T follicular helper cell (primary cell): ENCODE results near the gene CPXM2.

Experiments used
- DNase-seq: peaks from one replicate; pipeline ENCODE4 v3.0.0-alpha.2; 2020; ENCODE audit warnings: low read depth

CPXM2 gene

GRCh38 chr10:123904834-123905409, 13.3 kb upstream of the CPXM2 start:
- no peak for DNase-seq

DNA sequence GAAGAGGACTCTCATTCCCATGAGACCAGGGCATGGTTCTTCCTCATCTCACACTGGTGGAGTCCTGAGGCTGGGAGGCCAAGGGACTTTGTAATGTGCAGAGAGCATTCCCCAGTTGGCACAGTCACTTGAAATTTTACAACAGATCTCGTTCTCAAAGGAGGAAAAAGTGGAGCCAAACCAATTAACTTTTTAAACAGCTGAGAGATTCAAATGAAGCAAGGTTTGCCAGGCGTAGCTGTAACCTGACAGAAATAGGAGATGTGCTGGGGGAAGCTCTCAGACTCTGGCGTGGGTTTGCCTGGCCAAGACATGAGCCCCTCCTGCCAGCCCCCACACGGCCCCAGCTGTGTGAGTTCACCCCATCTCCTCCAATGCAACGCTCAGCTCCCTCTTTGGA, 12.0 kb upstream of the CPXM2 start:
- DNase-seq, result no peak

- DNase-seq, result no peak
Measured at GRCh38 chr10:123901621-123902020, 10.0 kb upstream of the CPXM2 start.

- DNase-seq, result no peak
Measured at GRCh38 chr10:123897146-123897545, 5.5 kb upstream of the CPXM2 start.

DNA sequence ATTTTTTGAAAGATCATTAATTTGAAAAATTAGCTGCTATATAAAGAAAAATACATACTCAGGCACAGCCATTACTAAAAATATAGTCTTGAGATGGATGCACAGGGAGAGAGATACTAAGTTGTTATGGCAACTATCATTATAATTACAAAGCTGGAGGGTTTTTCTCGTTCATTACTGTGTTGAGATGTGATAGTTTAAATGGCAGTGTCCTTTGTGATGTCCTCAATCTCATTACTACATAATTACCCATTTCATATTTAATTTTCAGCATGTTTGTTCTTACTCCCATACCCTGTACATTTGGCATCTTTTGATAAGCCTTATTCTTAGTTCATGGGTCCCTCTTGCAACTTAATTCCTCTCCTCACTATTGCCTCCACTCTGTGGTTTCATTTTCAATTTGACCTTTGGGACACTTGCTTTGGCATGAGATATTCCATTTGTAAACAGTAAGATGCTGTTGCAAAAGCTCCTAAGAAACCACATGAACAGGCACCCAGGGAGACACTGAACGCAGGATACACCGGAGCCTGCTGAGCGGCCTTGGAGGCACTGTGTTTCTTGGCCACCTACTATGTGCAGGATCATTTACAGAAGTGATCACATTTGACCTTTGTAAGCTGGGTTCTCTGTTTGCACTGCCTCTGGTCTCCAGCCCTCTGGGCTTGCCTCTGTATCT, 4.8 kb upstream of the CPXM2 start:
- DNase-seq, result no peak

DNA sequence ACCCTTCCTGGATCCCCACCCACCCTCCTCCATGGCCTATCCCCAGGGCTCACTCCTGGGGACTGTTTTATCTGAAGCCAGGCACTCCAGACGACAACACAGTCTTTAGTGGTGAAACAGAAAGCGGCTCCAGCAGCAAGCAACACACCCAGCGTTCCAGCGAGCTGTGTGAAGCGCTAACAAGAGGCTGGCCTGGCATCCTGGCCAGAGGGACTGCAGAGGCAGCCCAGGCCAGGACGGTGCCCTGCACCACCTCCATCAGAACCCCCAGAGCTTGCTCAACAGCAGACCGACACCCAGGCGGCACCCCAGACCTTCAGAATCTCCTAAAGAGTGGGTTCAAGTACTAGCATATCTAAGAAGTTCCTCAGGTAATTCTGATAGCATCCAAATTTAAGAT, 2.0 kb upstream of the CPXM2 start:
- DNase-seq, result no peak

DNA sequence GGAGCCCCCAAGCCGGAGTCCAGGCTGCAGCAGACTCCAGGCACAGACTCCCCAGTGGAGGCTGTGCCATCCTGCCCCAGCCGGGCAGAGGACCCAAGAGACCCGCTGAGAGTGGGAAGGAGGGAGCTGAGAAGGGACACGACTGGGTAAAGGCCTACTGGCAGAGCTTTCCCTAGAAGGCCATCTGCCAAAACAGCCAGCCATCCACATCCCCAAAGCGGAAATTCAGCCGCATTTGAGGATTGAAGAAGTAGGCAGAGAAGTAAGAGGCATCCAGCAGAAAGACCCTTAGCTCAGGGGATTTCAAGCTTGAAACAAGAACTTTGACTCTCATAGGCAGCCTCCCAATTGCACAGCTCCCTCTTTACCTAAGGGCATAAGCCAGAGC, 857 bp downstream of the CPXM2 start:
- no peak for DNase-seq

GRCh38 chr10:123890226-123890625, 1.4 kb downstream of the CPXM2 start:
- no peak for DNase-seq

DNA sequence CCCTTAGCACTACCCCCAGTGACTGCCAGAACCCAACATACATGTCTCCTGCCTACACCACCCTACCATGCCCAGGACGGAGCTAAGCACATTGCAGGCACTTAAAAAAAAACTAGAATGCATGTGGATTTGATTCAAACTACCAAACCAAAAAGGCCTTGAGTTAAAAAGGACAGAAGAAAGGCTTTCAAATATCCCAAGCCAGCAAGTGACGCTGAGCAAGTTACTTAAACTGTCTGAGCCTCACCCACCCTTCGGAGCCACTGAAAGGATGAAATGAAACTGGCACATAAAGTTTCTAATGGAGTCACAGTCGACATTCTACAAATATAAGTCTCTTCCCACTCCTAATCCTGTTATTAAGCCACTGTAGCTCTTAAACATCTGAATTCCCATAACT, 1.8 kb downstream of the CPXM2 start:
- no peak for DNase-seq

GRCh38 chr10:123888751-123889150, 2.9 kb downstream of the CPXM2 start:
- DNase-seq, result no peak

GRCh38 chr10:123888256-123888655, 3.4 kb downstream of the CPXM2 start:
- DNase-seq, result no peak

- no peak for DNase-seq
Measured at GRCh38 chr10:123886292-123886691, 5.3 kb downstream of the CPXM2 start.

- DNase-seq, result no peak
Measured at GRCh38 chr10:123885406-123886170, 6.0 kb downstream of the CPXM2 start.

- no peak for DNase-seq
Measured at GRCh38 chr10:123884907-123885381, 6.7 kb downstream of the CPXM2 start.

DNA sequence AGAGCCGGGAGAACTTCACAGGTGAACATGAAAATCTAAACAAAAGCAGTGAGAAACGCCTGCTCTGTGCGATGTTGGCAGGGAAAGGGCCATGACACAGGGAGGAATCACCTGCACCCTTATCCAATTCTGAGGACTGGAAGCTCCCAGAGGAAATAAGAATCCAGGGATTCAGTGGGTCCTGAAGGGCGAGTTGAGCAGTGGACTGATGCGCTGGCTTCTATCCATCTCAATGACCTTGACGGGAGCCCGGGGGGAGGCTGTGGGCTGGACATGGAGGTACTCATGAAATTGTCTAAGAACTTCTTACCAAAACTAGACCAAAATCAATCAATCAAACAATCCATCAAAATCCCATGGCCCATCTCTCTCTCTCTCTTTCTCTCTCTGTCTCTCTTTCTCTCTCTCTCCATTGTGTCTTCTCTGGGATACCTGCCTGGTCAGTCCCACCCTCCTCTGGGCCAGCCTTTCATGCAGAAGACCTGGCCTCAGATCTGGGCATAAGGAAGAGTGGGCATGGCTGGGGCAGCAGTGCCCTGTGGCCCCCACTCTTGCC, 7.2 kb downstream of the CPXM2 start:
- DNase-seq, result no peak

DNA sequence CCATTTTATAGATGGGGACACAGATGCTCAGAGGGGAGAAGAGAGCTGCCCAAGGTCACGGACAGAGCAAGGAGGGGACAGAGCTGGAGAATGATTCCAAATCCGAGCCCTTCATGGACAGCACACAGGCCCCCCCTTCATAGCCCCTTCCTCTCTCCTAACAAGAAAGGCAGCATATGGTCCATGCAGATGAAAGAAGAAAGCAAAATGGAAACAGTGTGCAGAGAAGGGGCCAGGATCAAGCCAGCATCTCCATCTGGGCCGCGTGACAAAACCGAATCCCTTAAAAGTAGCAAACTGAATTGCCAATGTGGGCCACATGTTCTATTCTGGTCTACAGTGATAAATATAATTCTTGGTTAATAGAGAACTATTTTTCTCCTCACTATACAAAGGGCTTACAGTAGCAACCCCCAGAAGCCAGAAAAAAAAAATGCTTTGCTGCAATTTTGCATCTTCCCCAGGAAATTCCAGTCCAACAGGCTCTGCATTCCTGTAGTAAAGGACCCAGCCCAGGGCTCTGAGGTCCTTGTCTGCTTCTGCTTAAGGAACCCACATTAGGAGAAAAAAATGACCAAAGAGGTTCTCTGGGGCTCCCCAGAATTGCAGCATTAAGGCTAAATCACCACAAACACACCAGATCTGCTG, 7.8 kb downstream of the CPXM2 start:
- DNase-seq, result no peak

DNA sequence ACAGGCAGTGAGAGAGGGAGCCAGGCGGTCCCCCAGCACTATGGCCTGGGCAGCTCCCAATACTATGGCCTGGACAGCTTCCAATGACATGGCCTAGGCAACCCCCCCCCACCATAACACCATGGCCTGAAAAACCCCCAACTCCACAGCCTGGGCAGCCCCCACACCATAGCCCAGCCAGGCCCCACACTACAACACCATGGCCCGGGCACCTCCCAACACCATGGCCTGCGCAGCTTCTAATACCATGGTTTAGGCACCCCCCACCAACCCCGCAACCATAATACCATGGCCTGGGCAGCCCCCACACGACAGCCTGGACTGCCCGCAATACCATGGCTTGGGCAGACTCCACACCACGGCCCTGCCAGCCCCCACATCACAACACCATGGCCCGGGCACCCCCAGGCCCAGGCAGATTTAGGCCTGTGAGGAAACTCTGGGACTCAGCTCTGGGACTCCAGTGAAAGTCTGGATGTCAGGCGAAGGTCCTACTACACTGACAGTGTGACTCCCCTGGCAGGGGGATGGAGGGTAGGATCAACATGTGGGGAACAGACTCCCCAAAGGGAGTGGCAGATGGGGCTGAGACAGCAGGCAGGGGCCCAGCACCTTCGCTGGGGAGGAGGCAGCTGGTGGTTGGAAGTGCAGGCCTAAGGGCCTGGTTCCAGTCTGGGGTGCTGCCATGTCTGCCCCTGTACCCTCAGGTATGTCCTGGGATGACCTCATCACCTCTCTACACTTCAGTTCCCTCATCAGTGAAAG, 8.7 kb downstream of the CPXM2 start:
- no peak for DNase-seq

GRCh38 chr10:123882177-123882576, 9.4 kb downstream of the CPXM2 start:
- no peak for DNase-seq

- DNase-seq, result no peak
Measured at GRCh38 chr10:123879606-123880257, 11.9 kb downstream of the CPXM2 start.

DNA sequence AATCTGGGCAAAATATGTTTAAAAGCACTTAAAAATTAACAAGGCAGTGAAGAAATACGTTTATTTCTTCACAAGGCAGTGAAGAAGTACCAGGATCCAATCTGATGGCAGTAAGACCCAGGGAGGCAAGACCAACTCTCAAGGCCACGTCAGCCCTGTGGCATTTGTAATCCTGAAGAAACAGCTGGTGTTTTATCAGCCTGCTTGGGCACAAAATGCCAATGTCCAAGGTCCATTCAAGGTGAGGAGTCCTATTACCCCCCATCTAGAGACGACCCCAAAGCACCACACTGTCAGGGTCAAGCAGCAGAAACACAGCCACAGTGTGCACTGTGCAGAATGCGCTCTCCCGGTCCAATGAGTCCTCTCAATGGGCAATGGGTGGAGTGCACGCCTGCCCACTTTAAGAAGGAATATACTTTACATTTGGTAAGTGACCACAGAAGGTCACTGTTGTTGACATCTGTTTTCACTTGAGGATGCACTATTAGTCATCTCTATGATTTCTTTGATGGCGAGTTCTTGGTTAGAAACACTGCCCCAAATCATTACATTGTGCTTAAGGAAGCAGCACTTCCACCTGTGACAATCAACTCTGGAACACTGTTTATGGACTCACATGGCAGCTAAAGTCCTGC, 12.8 kb downstream of the CPXM2 start:
- no peak for DNase-seq

DNA sequence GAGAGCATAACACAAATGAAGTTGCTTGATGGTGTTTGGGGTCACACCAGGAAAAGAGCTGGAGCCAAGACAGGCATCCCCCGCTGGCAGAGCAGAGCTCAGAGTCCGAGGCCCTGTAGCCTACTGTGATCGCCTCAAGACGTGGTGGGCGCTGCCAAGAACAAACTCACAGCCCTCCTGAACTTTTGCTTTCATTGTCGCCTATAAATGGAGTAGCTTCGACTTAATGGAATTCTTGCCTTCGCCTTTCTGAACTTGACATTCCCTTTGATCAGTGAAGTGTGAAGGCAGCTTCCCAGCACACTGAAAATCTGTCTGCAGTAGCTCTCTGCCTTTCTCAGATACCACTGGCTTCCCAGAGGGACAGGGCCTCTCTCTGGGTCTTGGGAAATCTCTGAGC, 21.3 kb downstream of the CPXM2 start:
- no peak for DNase-seq
